Upper lobe of right lung (tissue), 1 donor: ENCODE measurements around the gene MAP2. TPM values are rescaled to one million over a fixed set of nuclear protein-coding genes. Genes with fewer than 3 reads are reported as not detected.

Experiments
- ATAC-seq: fragments of 200-7000 bp; cut with Tn5 transposase; one replicate; pipeline ENCODE4 v1.9.1; 2020; ENCODE audit warnings: mild to moderate bottlenecking, moderate library complexity
- DNase-seq: peaks from one replicate; pipeline ENCODE4 v3.0.0-alpha.2; 2020
- H3K27ac ChIP-seq: fragments of 200-600 bp; one replicate; pipeline ENCODE4 v1.8.0; 2022
- H3K27me3 ChIP-seq: fragments of 200-600 bp; one replicate; pipeline ENCODE4 v1.8.0; 2022; ENCODE audit warnings: mild to moderate bottlenecking
- H3K36me3 ChIP-seq: fragments of 200-600 bp; one replicate; pipeline ENCODE4 v1.8.0; 2022
- H3K4me1 ChIP-seq: fragments of 200-600 bp; one replicate; pipeline ENCODE4 v1.8.0; 2022
- H3K4me3 ChIP-seq: fragments of 200-600 bp; one replicate; pipeline ENCODE4 v1.8.0; 2022; ENCODE audit warnings: mild to moderate bottlenecking
- H3K9me3 ChIP-seq: fragments of 200-600 bp; one replicate; pipeline ENCODE4 v1.8.0; 2022
- CTCF ChIP-seq: fragments of 200-600 bp; IDR thresholded peaks from one replicate; pipeline ENCODE4 v1.8.0; 2022; ENCODE audit warnings: antibody characterized with exemption
- intact Hi-C: fragments of 100-400 bp; cut with DNase I; formaldehyde crosslinking; loops from one replicate; pipeline ENCODE4 v1.11.0; 2022
- total RNA-seq: library from RNA; stranded (reverse); fragmentation: NEBNext Ultra II Directional; extraction: Animal tissue kit (Norgen Biotek cat#: 25700); gene quantifications from one replicate; pipeline ENCODE4 v1.2.1, GENCODE V29; 2021
- donor health status: DM: no; HTN: yes; CAD: no; lungs with severe emphysema.

MAP2 gene
- total RNA-seq, 1 donor from 2014 or later: 44.0 TPM

- intact Hi-C loops: no loop called here
- no peaks in the 10 kb centered on the region for H3K36me3 ChIP-seq
- no peak for TF ChIP-seq CTCF
- H3K4me3 ChIP-seq: no peak overlapping the region
- ATAC-seq (no peak), DNase-seq (no peak)
- H3K27ac ChIP-seq: no peak overlapping the region
- no peaks in the 10 kb centered on the region for H3K4me1 ChIP-seq
- H3K27me3 ChIP-seq: no peaks in the 10 kb centered on the region
- no peaks in the 10 kb centered on the region for H3K9me3 ChIP-seq
Observed at GRCh38 chr2:209391776-209392401, 32.0 kb upstream of the MAP2 start.

GRCh38 chr2:209395229-209395628 is 28.6 kb upstream of the MAP2 start:
- TF ChIP-seq CTCF: no peak
- H3K4me3 ChIP-seq: no peak overlapping the region
- ATAC-seq (no peak), DNase-seq (no peak)
- H3K27me3 ChIP-seq: no peaks in the 10 kb centered on the region
- H3K9me3 ChIP-seq: no peaks in the 10 kb centered on the region
- H3K36me3 ChIP-seq: no peaks in the 10 kb centered on the region
- H3K4me1 ChIP-seq: no peaks in the 10 kb centered on the region
- H3K27ac ChIP-seq: no peak overlapping the region
- intact Hi-C loops: no loop called here

- H3K4me3 ChIP-seq: no peak overlapping the region
- intact Hi-C loops: no loop called here
- ATAC-seq: no peak
- no peaks in the 10 kb centered on the region for H3K4me1 ChIP-seq
- no peak overlapping the region for H3K27ac ChIP-seq
- TF ChIP-seq CTCF: no peak
- H3K9me3 ChIP-seq: no peaks in the 10 kb centered on the region
- no peaks in the 10 kb centered on the region for H3K27me3 ChIP-seq
- H3K36me3 ChIP-seq: no peaks in the 10 kb centered on the region
- DNase-seq: no peak
Observed at GRCh38 chr2:209395652-209396051, 28.2 kb upstream of the MAP2 start.

- DNase-seq: no peak
- no peak overlapping the region for H3K27ac ChIP-seq
- TF ChIP-seq CTCF: no peak
- ATAC-seq: no peak
- no peaks in the 10 kb centered on the region for H3K36me3 ChIP-seq
- intact Hi-C loops: no loop called here
- no peaks in the 10 kb centered on the region for H3K4me1 ChIP-seq
- no peak overlapping the region for H3K4me3 ChIP-seq
- H3K9me3 ChIP-seq: no peaks in the 10 kb centered on the region
- H3K27me3 ChIP-seq: no peaks in the 10 kb centered on the region
Observed at GRCh38 chr2:209398463-209398862, 25.4 kb upstream of the MAP2 start.

- Histone ChIP-seq H3K4me1 (no peaks in the 10 kb centered on the region), H3K36me3 (no peaks in the 10 kb centered on the region), H3K27ac (no peak overlapping the region), H3K27me3 (no peaks in the 10 kb centered on the region), H3K4me3 (no peak overlapping the region), H3K9me3 (no peaks in the 10 kb centered on the region)
- TF ChIP-seq CTCF: no peak
- intact Hi-C loops: no loop called here
- no peak for DNase-seq
- no peak for ATAC-seq
Observed at GRCh38 chr2:209401788-209402187, 22.1 kb upstream of the MAP2 start.

- no peak for ATAC-seq
- Histone ChIP-seq H3K4me1 (no peaks in the 10 kb centered on the region), H3K27me3 (no peaks in the 10 kb centered on the region), H3K4me3 (no peak overlapping the region), H3K27ac (no peak overlapping the region), H3K36me3 (no peaks in the 10 kb centered on the region), H3K9me3 (peaks cover 6% of the 10 kb centered on the region)
- no peak for TF ChIP-seq CTCF
- no peak for DNase-seq
- intact Hi-C loops: no loop called here
Observed at GRCh38 chr2:209411296-209411695, 12.6 kb upstream of the MAP2 start.
